RWPE1 (cell line): ENCODE measurements around the gene DHTKD1.
"Not testable (repeated sequence)": the region's sequence is repeated elsewhere in the genome, so short reads cannot be mapped to it uniquely, and the experiment has no call there.

Source experiments
- CTCF ChIA-PET: fragments of 350-600 bp; sonication (Branson Sonifier 250); formaldehyde crosslinking; extraction: SDS; loops from one replicate; lab custom pipeline; 2021; lab: Yijun Ruan, JAX
- POLR2A ChIA-PET: fragments of 400-600 bp; formaldehyde crosslinking; extraction: SDS; loops from one replicate; lab custom pipeline; 2020; ENCODE audit warnings: antibody characterized with exemption; ENCODE audit not compliant: low non-redundant PET; lab: Yijun Ruan, JAX
- DNase-seq: peaks from one replicate; pipeline ENCODE4 v3.0.0; 2012; ENCODE audit warnings: low spot score
- H3K27ac ChIP-seq: fragments of 450-650 bp; 2 replicates; pipeline ENCODE4 v1.5.1; 2017
- CTCF ChIP-seq: fragments of 450-650 bp; conservative IDR thresholded peaks from 2 replicates; pipeline ENCODE4 v1.5.1; 2017; ENCODE audit warnings: low read depth, mild to moderate bottlenecking

Gene DHTKD1

DNA sequence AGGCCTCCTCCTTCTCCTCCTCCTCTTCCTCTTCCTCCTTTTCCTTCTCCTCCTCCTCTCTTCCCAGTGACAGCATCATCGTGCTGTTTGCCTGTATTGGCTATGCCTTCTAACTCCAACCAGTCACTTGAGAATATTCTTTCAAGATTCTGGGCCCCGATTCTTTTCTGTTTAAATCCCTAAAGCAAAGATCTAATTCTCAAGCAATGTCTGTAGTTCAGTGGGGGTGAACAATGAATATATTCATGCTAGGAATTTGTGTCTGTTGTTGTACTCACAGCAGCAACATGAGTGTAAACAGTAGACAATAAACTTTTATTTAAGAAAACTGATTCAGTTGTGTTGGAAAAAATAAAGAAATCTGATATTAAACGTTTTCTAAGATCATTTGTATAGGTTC, 96.3 kb downstream of the DHTKD1 start:
- no peak overlapping the region for H3K27ac ChIP-seq
- POLR2A ChIA-PET, result no interaction called here
- CTCF ChIA-PET, result no interaction called here
- no peak for DNase-seq
- TF ChIP-seq CTCF, result no peak

GRCh38 chr10:12165999-12166775, 97.4 kb downstream of the DHTKD1 start:
- H3K27ac ChIP-seq, result no peak overlapping the region
- ChIA-PET POLR2A (no interaction called here), CTCF (interaction anchor here (0.6 kb wide), 1 partner anchor 116 kb away, joined by 5 read pairs; no protein-coding TSS in a partner anchor)
- DNase-seq, result no peak
- no peak for TF ChIP-seq CTCF

DNA sequence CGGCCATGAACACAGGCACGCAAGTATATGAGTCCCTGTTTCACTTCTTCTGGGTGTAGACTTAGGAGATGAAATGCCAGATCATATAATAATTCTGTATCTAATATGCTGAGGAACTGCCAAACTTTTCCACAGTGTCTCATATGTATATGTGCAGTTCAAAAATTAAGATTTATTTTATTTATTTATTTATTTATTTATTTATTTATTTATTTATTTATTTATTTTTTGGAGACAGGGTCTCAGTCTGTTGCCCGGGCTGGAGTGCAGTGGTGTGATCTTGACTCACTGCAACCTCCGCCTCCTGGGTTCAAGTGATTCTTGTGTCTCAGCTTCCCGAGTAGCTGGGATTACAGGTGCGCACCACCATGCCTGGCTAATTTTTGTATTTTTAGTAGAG, 102.8 kb downstream of the DHTKD1 start:
- DNase-seq, POLR2A ChIA-PET, CTCF ChIA-PET, H3K27ac ChIP-seq: not testable (repeated sequence)
